H7 (cell line): ENCODE data around the gene PSORS1C2. TPM values are rescaled to one million over a fixed set of nuclear protein-coding genes. Genes with fewer than 3 reads are reported as not detected.

Experiments
- DNase-seq: peaks from one replicate; pipeline ENCODE4 v3.0.0; 2012
- H3K27me3 ChIP-seq: 2 replicates; pipeline ENCODE4 v1.6.0; 2011; ENCODE audit warnings: mild to moderate bottlenecking, low read length; ENCODE audit not compliant: control insufficient read depth, insufficient read depth
- H3K36me3 ChIP-seq: replicated peaks from 2 replicates; pipeline ENCODE4 v1.5.1; 2011; ENCODE audit warnings: low read length; ENCODE audit not compliant: control insufficient read depth, insufficient read depth
- H3K4me3 ChIP-seq: 2 replicates; pipeline ENCODE4 v1.5.1; 2011; ENCODE audit warnings: low read depth, mild to moderate bottlenecking, control low read depth, low read length, moderate library complexity; ENCODE audit not compliant: insufficient read depth
- total RNA-seq: library from RNA; depleted of rRNA; stranded (reverse); fragments of >200 nt; shearing (Covaris generic); gene quantifications from 2 replicates; pipeline ENCODE4 v1.2.3, GENCODE V29; 2014

Gene PSORS1C2
- total RNA-seq, 1 experiment from 2014 or later, result 0.07 TPM

DNA sequence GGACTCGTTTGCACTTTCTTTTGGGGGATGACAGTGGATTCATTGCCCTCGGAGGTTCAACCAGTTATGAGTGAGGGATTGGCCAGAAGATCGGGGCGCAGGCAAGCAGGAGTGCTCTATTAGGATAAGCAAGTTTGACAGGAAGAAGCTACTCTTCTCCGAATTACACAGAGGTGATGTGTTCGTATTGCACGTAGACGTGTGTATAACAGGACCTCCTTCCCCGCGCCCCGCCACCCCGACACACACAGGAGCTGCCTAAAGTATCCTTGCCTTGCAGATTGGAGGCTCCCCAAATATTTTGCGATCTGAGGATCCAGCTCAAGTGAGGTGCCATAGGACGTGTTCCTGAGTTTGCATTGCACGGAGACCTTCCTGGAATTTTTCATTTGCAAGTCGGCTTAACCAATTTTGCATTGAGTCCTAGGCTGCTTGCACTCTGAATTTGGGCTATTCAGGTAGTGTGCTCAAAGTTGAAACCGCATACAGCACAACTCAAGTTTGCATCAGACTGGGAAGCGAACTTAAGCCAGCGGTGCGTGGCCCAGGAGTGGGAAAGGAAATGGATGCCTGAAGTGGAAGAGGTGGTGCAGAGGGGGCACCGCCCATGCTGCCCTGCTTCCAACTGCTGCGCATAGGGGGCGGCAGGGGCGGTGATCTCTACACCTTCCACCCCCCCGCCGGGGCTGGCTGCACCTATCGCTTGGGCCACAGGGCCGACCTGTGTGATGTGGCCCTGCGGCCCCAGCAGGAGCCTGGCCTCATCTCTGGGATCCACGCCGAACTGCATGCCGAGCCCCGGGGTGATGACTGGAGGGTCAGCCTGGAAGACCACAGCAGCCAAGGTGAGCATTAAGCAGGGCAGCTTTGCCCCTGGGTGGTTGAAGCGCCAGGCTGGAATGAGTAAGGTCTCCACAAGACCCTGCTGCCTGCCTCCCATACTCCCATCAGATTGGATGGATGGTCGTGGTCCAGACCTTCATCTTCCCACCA lies 20.3 kb upstream of the PSORS1C2 start:
- peak; percentile 89 for DNase-seq
- H3K36me3 ChIP-seq, result peaks cover 24% of the 10 kb centered on the region
- H3K27me3 ChIP-seq, result no peaks in the 10 kb centered on the region
- peak overlapping the region; percentile 72 for H3K4me3 ChIP-seq

- no peaks in the 10 kb centered on the region for H3K27me3 ChIP-seq
Observed at GRCh38 chr6:31158140-31158862, 19.4 kb upstream of the PSORS1C2 start, which contains the start of gene TCF19. Gene TCF19 (plus strand): TSS chr6:31158589. CDS start chr6:31159470, 881 bp downstream.

DNA sequence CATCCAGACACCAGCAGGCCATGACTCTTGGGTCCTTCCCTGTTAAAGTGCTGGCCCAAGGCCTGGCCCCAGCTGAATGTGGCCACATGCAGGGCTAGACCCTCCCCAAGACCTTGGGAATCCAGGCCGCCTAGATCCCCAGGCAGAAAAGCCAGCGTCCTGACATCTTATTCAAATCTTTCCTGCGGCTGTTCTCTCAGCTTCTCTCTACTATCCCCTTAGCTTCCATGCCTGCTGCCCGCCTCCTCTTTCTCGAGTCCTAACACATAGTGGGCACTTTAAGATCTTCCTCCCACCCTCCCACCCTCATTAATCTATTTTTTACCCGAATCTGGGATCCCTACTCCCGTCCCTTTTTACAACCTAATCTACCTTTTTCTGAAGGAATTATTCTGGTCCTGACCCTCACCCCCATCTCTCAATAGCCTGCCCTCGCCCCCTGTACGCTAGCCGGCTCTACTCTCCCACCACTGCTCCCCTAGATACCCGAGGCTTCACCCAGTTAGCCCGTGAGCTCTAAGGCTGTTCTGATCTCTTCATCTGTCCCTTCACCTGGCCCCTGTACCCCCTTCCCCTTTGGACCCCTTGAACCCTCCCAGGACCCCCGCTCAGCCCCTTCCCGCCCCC lies 18.8 kb upstream of the PSORS1C2 start, which contains the start of gene CCHCR1:
Gene CCHCR1, minus strand, starts transcription at position 290 of the 627 bp plus-strand sequence. Its CDS starts 202 bp downstream, at position 88.
- H3K36me3 ChIP-seq, result peaks cover 15% of the 10 kb centered on the region
- DNase-seq, result peak; percentile 70
- peak within 1 kb of the TSS; percentile 72 for H3K4me3 ChIP-seq
- no peaks in the 10 kb centered on the region for H3K27me3 ChIP-seq

More at GRCh38 chr6:31158140-31158862, 19.4 kb upstream of the PSORS1C2 start, which contains the start of gene TCF19:
- Histone ChIP-seq H3K4me3 (peak within 1 kb of the TSS; percentile 72), H3K36me3 (peaks cover 19% of the 10 kb centered on the region)
- DNase-seq, result peak; percentile 99

DNA sequence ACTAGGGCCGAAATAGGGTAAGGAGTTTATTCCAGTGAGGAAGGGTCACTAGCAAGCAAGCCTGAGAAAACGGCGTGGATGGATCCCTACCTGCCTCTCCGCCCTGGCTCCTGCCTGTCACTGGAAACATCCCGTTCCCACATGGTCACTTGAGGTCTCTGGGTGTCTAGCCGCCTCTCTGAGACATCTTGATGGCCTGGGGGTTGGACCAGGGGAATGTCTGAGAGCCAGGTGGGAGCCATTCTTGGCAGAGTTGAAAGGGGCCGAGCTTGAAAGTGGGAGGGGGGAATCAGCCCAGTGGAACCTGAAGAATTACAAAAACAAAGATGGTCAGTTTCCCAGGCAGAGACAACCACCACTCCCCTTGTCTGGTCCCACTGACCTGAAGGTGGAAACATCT lies 17.8 kb upstream of the PSORS1C2 start:
- no peak overlapping the region for H3K4me3 ChIP-seq
- H3K36me3 ChIP-seq, result peaks cover 15% of the 10 kb centered on the region
- no peaks in the 10 kb centered on the region for H3K27me3 ChIP-seq
- no peak for DNase-seq

DNA sequence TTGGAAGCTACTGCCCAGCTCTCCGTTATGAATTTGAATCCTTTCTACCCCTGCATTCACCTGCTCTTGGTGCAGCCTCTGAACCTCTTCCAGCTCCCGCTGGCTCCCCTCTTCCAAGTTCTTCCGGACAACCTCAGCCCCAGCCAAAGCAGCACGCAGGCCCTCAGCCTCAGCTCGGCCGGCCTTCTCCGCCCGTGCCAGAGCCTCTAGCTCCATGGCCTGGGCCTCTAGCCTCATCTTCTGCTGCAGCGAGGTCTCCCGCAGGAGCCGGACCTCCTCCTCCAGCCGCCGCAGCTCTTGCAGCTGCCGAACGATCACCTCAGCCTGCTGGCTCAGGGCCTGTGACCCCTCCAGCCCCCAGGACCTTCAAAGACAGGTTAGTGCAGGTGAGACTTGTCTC lies 15.6 kb upstream of the PSORS1C2 start:
- peaks cover 24% of the 10 kb centered on the region for H3K36me3 ChIP-seq
- no peak for DNase-seq
- no peaks in the 10 kb centered on the region for H3K27me3 ChIP-seq
- H3K4me3 ChIP-seq, result no peak overlapping the region

DNA sequence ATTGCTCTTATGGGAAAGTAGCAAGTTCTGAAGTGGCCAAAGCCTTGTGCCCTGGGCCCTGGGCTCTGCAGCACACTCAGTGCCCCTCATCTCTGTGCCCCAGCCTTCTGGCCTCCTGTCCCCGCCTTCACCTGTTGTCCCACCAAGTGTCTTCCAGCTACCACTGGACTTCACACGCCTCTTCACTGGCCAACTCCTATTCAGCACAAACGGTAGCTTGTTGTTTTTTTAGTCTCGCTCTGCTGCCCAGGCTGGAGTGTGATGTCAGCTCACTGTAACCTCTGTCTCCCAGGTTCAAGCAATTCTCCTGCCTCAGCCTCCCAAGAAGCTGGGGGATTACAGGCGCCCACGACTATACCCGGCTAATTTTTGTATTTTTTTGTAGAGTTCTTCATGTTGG lies 13.9 kb upstream of the PSORS1C2 start:
- no peaks in the 10 kb centered on the region for H3K27me3 ChIP-seq
- H3K36me3 ChIP-seq, result peaks cover 30% of the 10 kb centered on the region
- no peak overlapping the region for H3K4me3 ChIP-seq
- no peak for DNase-seq

GRCh38 chr6:31149827-31150447 lies 11.1 kb upstream of the PSORS1C2 start:
- peaks cover 27% of the 10 kb centered on the region for H3K36me3 ChIP-seq
- DNase-seq, result no peak
- no peaks in the 10 kb centered on the region for H3K27me3 ChIP-seq
- H3K4me3 ChIP-seq, result no peak overlapping the region

DNA sequence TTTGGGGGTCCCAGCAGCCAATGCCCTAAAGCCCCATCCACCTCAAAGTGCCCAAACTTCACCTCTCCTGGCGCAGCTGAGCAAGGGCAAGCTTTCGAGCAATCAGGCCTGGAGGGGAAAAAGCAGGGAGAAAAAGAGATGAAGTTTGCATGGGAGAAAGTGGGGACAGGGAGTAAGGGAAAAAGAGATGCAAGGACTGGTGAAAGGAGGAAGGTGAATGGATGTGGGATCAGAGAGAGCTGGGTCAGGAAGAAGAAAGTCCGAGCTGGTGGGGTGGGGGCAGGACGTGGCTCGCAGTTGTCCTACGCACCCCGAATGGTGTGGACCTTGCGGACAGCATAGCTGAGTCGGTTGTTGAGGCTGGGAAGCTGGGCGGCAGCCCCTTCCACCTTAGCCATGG lies 6.5 kb upstream of the PSORS1C2 start:
- no peak for DNase-seq
- H3K27me3 ChIP-seq, result no peaks in the 10 kb centered on the region
- H3K36me3 ChIP-seq, result peaks cover 30% of the 10 kb centered on the region
- no peak overlapping the region for H3K4me3 ChIP-seq

GRCh38 chr6:31144970-31145340 lies 6.1 kb upstream of the PSORS1C2 start:
- H3K27me3 ChIP-seq, result no peaks in the 10 kb centered on the region
- H3K36me3 ChIP-seq, result peaks cover 27% of the 10 kb centered on the region
- no peak for DNase-seq
- no peak overlapping the region for H3K4me3 ChIP-seq

GRCh38 chr6:31144296-31144969 lies 5.6 kb upstream of the PSORS1C2 start:
- H3K27me3 ChIP-seq, result no peaks in the 10 kb centered on the region
- DNase-seq, result no peak
- no peak overlapping the region for H3K4me3 ChIP-seq
- H3K36me3 ChIP-seq, result peaks cover 25% of the 10 kb centered on the region

- Histone ChIP-seq H3K36me3 (peaks cover 20% of the 10 kb centered on the region), H3K27me3 (no peaks in the 10 kb centered on the region), H3K4me3 (no peak overlapping the region)
- peak; percentile 94 for DNase-seq
Observed at GRCh38 chr6:31143148-31143547, 4.3 kb upstream of the PSORS1C2 start.

DNA sequence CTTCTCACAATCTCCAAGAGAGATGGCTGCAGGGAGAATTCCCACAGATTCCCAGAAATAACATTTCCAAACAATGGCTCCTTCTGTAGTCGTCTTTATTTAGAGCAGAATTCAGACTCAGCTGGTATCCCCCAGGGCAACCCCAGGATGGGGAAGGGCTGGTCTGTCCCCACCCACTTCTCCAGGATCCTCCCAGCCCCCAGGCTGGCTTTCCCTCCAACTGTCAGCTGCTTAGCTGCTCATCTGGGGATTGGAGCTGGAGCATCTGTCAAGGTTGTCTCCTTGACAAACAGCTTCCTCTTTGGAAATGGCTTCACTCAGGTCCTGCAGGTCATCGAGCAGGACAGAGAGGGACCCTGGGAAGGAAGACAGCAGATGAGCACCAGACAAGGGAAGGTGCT lies 3.5 kb upstream of the PSORS1C2 start:
- no peak for DNase-seq
- Histone ChIP-seq H3K4me3 (no peak overlapping the region), H3K36me3 (peaks cover 18% of the 10 kb centered on the region), H3K27me3 (no peaks in the 10 kb centered on the region)

- no peaks in the 10 kb centered on the region for H3K27me3 ChIP-seq
- H3K36me3 ChIP-seq, result peaks cover 18% of the 10 kb centered on the region
- no peak overlapping the region for H3K4me3 ChIP-seq
- no peak for DNase-seq
Observed at GRCh38 chr6:31140643-31141042, 1.8 kb upstream of the PSORS1C2 start.
